Activated CD8-positive, alpha-beta T cell treated with anti-CD3 and anti-CD28 coated beads for 36 hours (primary cell): Measurements from ENCODE around the gene MAP6. TPM values are rescaled to one million over a fixed set of nuclear protein-coding genes. Genes with fewer than 3 reads are reported as not detected.

Source experiments
- ATAC-seq: fragments of 200-7000 bp; cut with Tn5 transposase; one replicate; pipeline ENCODE4 v1.10.0; 2021; ENCODE audit warnings: mild to moderate bottlenecking, moderate library complexity
- CTCF ChIA-PET: fragments of 350-600 bp; sonication (Branson Sonifier 250); formaldehyde crosslinking; loops from one replicate; lab custom pipeline; 2021; ENCODE audit warnings: antibody characterized with exemption; lab: Charles Lee
- POLR2A ChIA-PET: fragments of 350-600 bp; sonication (Branson Sonifier 250); formaldehyde crosslinking; loops from one replicate; lab custom pipeline; 2021; ENCODE audit warnings: antibody characterized with exemption; lab: Charles Lee
- DNase-seq: peaks from one replicate; pipeline ENCODE4 v3.0.0-alpha.2; 2020
- H3K27ac Mint-ChIP-seq: one replicate; pipeline ENCODE4 v1.8.0; 2021; ENCODE audit warnings: mild to moderate bottlenecking, mixed read lengths
- H3K27me3 Mint-ChIP-seq: one replicate; pipeline ENCODE4 v1.8.0; 2021; ENCODE audit warnings: mixed read lengths
- H3K36me3 Mint-ChIP-seq: one replicate; pipeline ENCODE4 v1.8.0; 2021; ENCODE audit warnings: low read depth, mixed read lengths
- H3K4me1 Mint-ChIP-seq: one replicate; pipeline ENCODE4 v1.8.0; 2021; ENCODE audit warnings: low read depth, mixed read lengths
- H3K4me3 Mint-ChIP-seq: one replicate; pipeline ENCODE4 v1.8.0; 2021; ENCODE audit warnings: mild to moderate bottlenecking, moderate library complexity, mixed read lengths
- H3K9me3 Mint-ChIP-seq: one replicate; pipeline ENCODE4 v1.8.0; 2021; ENCODE audit warnings: mixed read lengths
- CTCF ChIP-seq: fragments of 200-600 bp; IDR thresholded peaks from one replicate; pipeline ENCODE4 v1.8.0; 2022; ENCODE audit warnings: antibody characterized with exemption, mild to moderate bottlenecking
- intact Hi-C: fragments of 100-400 bp; cut with micrococcal nuclease; formaldehyde crosslinking; loops from one replicate; pipeline ENCODE4 v1.10.0; 2022
- total RNA-seq, 2 experiments: library from RNA; stranded (reverse); gene quantifications; one replicate each; pipeline ENCODE4 v1.2.3, GENCODE V29; 2021

The MAP6 gene
- total RNA-seq, 2 experiments from 2014 or later: not detected

- POLR2A ChIA-PET: interaction anchor here (1.0 kb wide), 1 partner anchor 183 kb away, joined by 5 read pairs; no protein-coding TSS in a partner anchor
- Mint-ChIP-seq H3K36me3 (no peaks in the 10 kb centered on the region), H3K4me1 (peaks cover 15% of the 10 kb centered on the region), H3K9me3 (no peaks in the 10 kb centered on the region), H3K4me3 (peak overlapping the region; percentile 69), H3K27ac (peak overlapping the region; percentile 73), H3K27me3 (no peaks in the 10 kb centered on the region)
- ATAC-seq (peak; percentile 8), DNase-seq (peak; percentile 16)
- intact Hi-C loops: no loop called here
- TF ChIP-seq CTCF: no peak
- CTCF ChIA-PET: interaction anchor here (0.7 to 1.4 kb wide), 6 partner anchors 9 to 568 kb away, joined by 3 to 4 read pairs (median 3); partner anchors contain the start of gene SERPINH1
These were observed 84.8 kb downstream of the MAP6 start for GRCh38 chr11:75583718-75584658.

- ATAC-seq (peak; percentile 95), DNase-seq (peak; percentile 79)
- Mint-ChIP-seq H3K36me3 (no peaks in the 10 kb centered on the region), H3K27me3 (no peaks in the 10 kb centered on the region), H3K27ac (peak overlapping the region; percentile 87), H3K4me3 (peak overlapping the region; percentile 79), H3K4me1 (peaks cover 15% of the 10 kb centered on the region), H3K9me3 (no peaks in the 10 kb centered on the region)
- CTCF ChIA-PET: interaction anchor here (0.7 to 1.4 kb wide), 6 partner anchors 8 to 569 kb away, joined by 3 to 5 read pairs (median 3); partner anchors contain the start of gene SERPINH1
- no peak for TF ChIP-seq CTCF
- POLR2A ChIA-PET: interaction anchor here (0.6 to 1.6 kb wide), 4 partner anchors 14 to 182 kb away, joined by 3 to 5 read pairs (median 4); no protein-coding TSS in a partner anchor
- intact Hi-C loops: no loop called here
These were observed 85.7 kb downstream of the MAP6 start for GRCh38 chr11:75582895-75583717.

GRCh38 chr11:75582506-75582894 lies 86.3 kb downstream of the MAP6 start:
- intact Hi-C loops: no loop called here
- Mint-ChIP-seq H3K27me3 (no peaks in the 10 kb centered on the region), H3K36me3 (no peaks in the 10 kb centered on the region), H3K4me1 (peaks cover 15% of the 10 kb centered on the region), H3K4me3 (peak overlapping the region; percentile 79), H3K9me3 (no peaks in the 10 kb centered on the region), H3K27ac (peak overlapping the region; percentile 87)
- CTCF ChIA-PET: interaction anchor here (0.6 to 1.3 kb wide), 2 partner anchors 11 to 36 kb away, joined by 3 to 5 read pairs; no protein-coding TSS in a partner anchor
- DNase-seq: peak; percentile 22
- POLR2A ChIA-PET: interaction anchor here (0.6 to 1.6 kb wide), 3 partner anchors 14 to 169 kb away, joined by 3 to 4 read pairs (median 4); no protein-coding TSS in a partner anchor
- no peak for TF ChIP-seq CTCF
- ATAC-seq: peak; percentile 38

GRCh38 chr11:75579841-75580240 lies 89.0 kb downstream of the MAP6 start:
- H3K4me3 Mint-ChIP-seq: no peak overlapping the region
- TF ChIP-seq CTCF: no peak
- H3K36me3 Mint-ChIP-seq: no peaks in the 10 kb centered on the region
- no peak for DNase-seq
- no peak for ATAC-seq
- no peaks in the 10 kb centered on the region for H3K9me3 Mint-ChIP-seq
- H3K4me1 Mint-ChIP-seq: peaks cover 23% of the 10 kb centered on the region
- intact Hi-C loops: no loop called here
- no peaks in the 10 kb centered on the region for H3K27me3 Mint-ChIP-seq
- POLR2A ChIA-PET: interaction anchor here (0.6 kb wide), 1 partner anchor 153 kb away, joined by 3 read pairs; no protein-coding TSS in a partner anchor
- CTCF ChIA-PET: interaction anchor here (1.9 kb wide), 1 partner anchor 10 kb away, joined by 4 read pairs; no protein-coding TSS in a partner anchor
- H3K27ac Mint-ChIP-seq: no peak overlapping the region
